Karpas-422 (cell line): Measurements from ENCODE around the gene NRROS. TPM values are rescaled to one million over a fixed set of nuclear protein-coding genes. Genes with fewer than 3 reads are reported as not detected.
A peak's percentile ranks its signal among the peaks of the same experiment; 100 is the strongest.

Source experiments
- DNase-seq: peaks from one replicate; pipeline ENCODE4 v3.0.0-alpha.2; 2015
- H2AFZ ChIP-seq: fragments of 200-600 bp; sonication (generic); 2 replicates; pipeline ENCODE4 v1.6.1; 2014; ENCODE audit warnings: antibody characterized with exemption, low read length, mixed read lengths
- H3K27ac ChIP-seq: fragments of 200-600 bp; sonication (generic); 2 replicates; pipeline ENCODE4 v1.5.1; 2014; ENCODE audit warnings: mild to moderate bottlenecking, low read length, moderate library complexity
- H3K27me3 ChIP-seq: fragments of 200-600 bp; sonication (generic); 2 replicates; pipeline ENCODE4 v1.6.1; 2014; ENCODE audit warnings: low read length, mixed read lengths
- H3K36me3 ChIP-seq: fragments of 200-600 bp; sonication (generic); 2 replicates; pipeline ENCODE4 v1.6.1; 2014; ENCODE audit warnings: low read length, mixed read lengths; ENCODE audit not compliant: insufficient read depth
- H3K4me1 ChIP-seq: fragments of 200-600 bp; sonication (generic); 2 replicates; pipeline ENCODE4 v1.6.1; 2014; ENCODE audit warnings: mild to moderate bottlenecking, low read length, mixed read lengths
- H3K4me2 ChIP-seq: fragments of 200-600 bp; sonication (generic); 2 replicates; pipeline ENCODE4 v1.6.1; 2014; ENCODE audit warnings: low read length, low read depth, mild to moderate bottlenecking; ENCODE audit not compliant: poor library complexity, severe bottlenecking
- H3K4me3 ChIP-seq: fragments of 200-600 bp; sonication (generic); 2 replicates; pipeline ENCODE4 v1.5.1; 2014; ENCODE audit warnings: mild to moderate bottlenecking, antibody characterized with exemption, low read length, mixed read lengths
- H3K79me2 ChIP-seq: fragments of 200-600 bp; sonication (generic); 2 replicates; pipeline ENCODE4 v1.6.1; 2014; ENCODE audit warnings: mild to moderate bottlenecking, low read length, mixed read lengths
- H3K9ac ChIP-seq: fragments of 200-600 bp; sonication (generic); 2 replicates; pipeline ENCODE4 v1.6.0; 2014; ENCODE audit warnings: low read length
- H3K9me2 ChIP-seq: fragments of 200-600 bp; sonication (generic), shearing (Covaris generic); replicated peaks from 2 replicates; pipeline ENCODE4 v1.6.0; 2014; ENCODE audit warnings: mild to moderate bottlenecking, low read length, moderate library complexity; ENCODE audit not compliant: insufficient read depth
- H3K9me3 ChIP-seq: fragments of 300-700, 200-600 bp; sonication (generic); 2 replicates; pipeline ENCODE4 v1.6.1; 2014; ENCODE audit warnings: low read length, mixed read lengths
- H4K20me1 ChIP-seq: fragments of 200-600 bp; sonication (generic); 2 replicates; pipeline ENCODE4 v1.6.1; 2014; ENCODE audit warnings: mild to moderate bottlenecking, antibody characterized with exemption, low read length, low read depth; ENCODE audit not compliant: insufficient read depth
- total RNA-seq: library from RNA; depleted of rRNA; stranded (reverse); fragments of >200 nt; shearing (Covaris generic); gene quantifications from 2 replicates; pipeline ENCODE4 v1.2.3, GENCODE V29; 2014; ENCODE audit warnings: low replicate concordance

NRROS gene
- total RNA-seq, 1 experiment from 2014 or later, result 0.52 TPM

- Histone ChIP-seq H3K36me3 (no peaks in the 10 kb centered on the region), H3K4me2 (no peak overlapping the region), H4K20me1 (no peaks in the 10 kb centered on the region), H3K27ac (no peak overlapping the region), H3K4me3 (no peak overlapping the region), H3K9ac (no peak overlapping the region), H3K27me3 (no peaks in the 10 kb centered on the region), H2AFZ (no peak overlapping the region), H3K4me1 (peaks cover 6% of the 10 kb centered on the region), H3K9me3 (no peaks in the 10 kb centered on the region), H3K9me2 (no peaks in the 10 kb centered on the region), H3K79me2 (no peaks in the 10 kb centered on the region)
- DNase-seq, result no peak
Observed at GRCh38 chr3:196667056-196667825, 27.7 kb downstream of the NRROS start.

GRCh38 chr3:196670339-196670738 is 30.8 kb downstream of the NRROS start:
- no peak overlapping the region for H3K27ac ChIP-seq

GRCh38 chr3:196673632-196674031 is 34.1 kb downstream of the NRROS start:
- Histone ChIP-seq H3K27ac (no peak overlapping the region), H3K9me2 (no peaks in the 10 kb centered on the region), H3K4me1 (peaks cover 6% of the 10 kb centered on the region), H3K4me2 (no peak overlapping the region), H3K36me3 (no peaks in the 10 kb centered on the region), H3K79me2 (no peaks in the 10 kb centered on the region), H2AFZ (no peak overlapping the region), H4K20me1 (no peaks in the 10 kb centered on the region), H3K4me3 (no peak overlapping the region), H3K27me3 (no peaks in the 10 kb centered on the region), H3K9me3 (no peaks in the 10 kb centered on the region), H3K9ac (no peak overlapping the region)
- no peak for DNase-seq

More at GRCh38 chr3:196670339-196670738, 30.8 kb downstream of the NRROS start:
- Histone ChIP-seq H3K4me3 (no peak overlapping the region), H3K4me2 (no peak overlapping the region), H3K27me3 (no peaks in the 10 kb centered on the region), H3K79me2 (no peaks in the 10 kb centered on the region), H3K9me2 (no peaks in the 10 kb centered on the region), H3K9ac (no peak overlapping the region), H2AFZ (no peak overlapping the region), H3K36me3 (no peaks in the 10 kb centered on the region), H3K9me3 (no peaks in the 10 kb centered on the region), H3K4me1 (peaks cover 6% of the 10 kb centered on the region), H4K20me1 (no peaks in the 10 kb centered on the region)
- DNase-seq, result no peak

GRCh38 chr3:196677353-196677752 is 37.9 kb downstream of the NRROS start:
- Histone ChIP-seq H4K20me1 (no peaks in the 10 kb centered on the region), H3K4me3 (no peak overlapping the region), H3K4me1 (no peaks in the 10 kb centered on the region), H3K79me2 (no peaks in the 10 kb centered on the region), H3K4me2 (no peak overlapping the region), H3K36me3 (no peaks in the 10 kb centered on the region), H2AFZ (no peak overlapping the region), H3K27ac (no peak overlapping the region), H3K9me2 (no peaks in the 10 kb centered on the region), H3K27me3 (0 out of 2 replicates have a peak, but pooled peaks cover 3% of the 10 kb centered on the region), H3K9me3 (no peaks in the 10 kb centered on the region), H3K9ac (no peak overlapping the region)
- DNase-seq, result no peak

- no peak overlapping the region for H2AFZ ChIP-seq
- no peaks in the 10 kb centered on the region for H3K9me3 ChIP-seq
- H4K20me1 ChIP-seq, result no peaks in the 10 kb centered on the region
- no peaks in the 10 kb centered on the region for H3K79me2 ChIP-seq
- no peak overlapping the region for H3K4me3 ChIP-seq
- H3K27me3 ChIP-seq, result 0 out of 2 replicates have a peak, but pooled peaks cover 3% of the 10 kb centered on the region
- DNase-seq, result no peak
- H3K36me3 ChIP-seq, result no peaks in the 10 kb centered on the region
- H3K9ac ChIP-seq, result no peak overlapping the region
- no peak overlapping the region for H3K4me2 ChIP-seq
- H3K9me2 ChIP-seq, result no peaks in the 10 kb centered on the region
- no peaks in the 10 kb centered on the region for H3K4me1 ChIP-seq
- H3K27ac ChIP-seq, result no peak overlapping the region
Observed at GRCh38 chr3:196677931-196678330, 38.4 kb downstream of the NRROS start.

GRCh38 chr3:196684548-196685407 is 45.3 kb downstream of the NRROS start:
- Histone ChIP-seq H4K20me1 (no peaks in the 10 kb centered on the region), H3K9me3 (no peaks in the 10 kb centered on the region), H3K9ac (peak overlapping the region; percentile 17), H3K27ac (no peak overlapping the region), H3K4me2 (peak overlapping the region; percentile 61), H2AFZ (peak overlapping the region; percentile 71), H3K79me2 (no peaks in the 10 kb centered on the region), H3K4me3 (peak overlapping the region; percentile 31; the same call in 1 of the 2 replicates), H3K36me3 (no peaks in the 10 kb centered on the region), H3K4me1 (peaks cover 20% of the 10 kb centered on the region), H3K27me3 (0 out of 2 replicates have a peak, but pooled peaks cover 3% of the 10 kb centered on the region), H3K9me2 (no peaks in the 10 kb centered on the region)
- peak; percentile 87 for DNase-seq

GRCh38 chr3:196686436-196686835 is 46.9 kb downstream of the NRROS start:
- Histone ChIP-seq H3K4me2 (no peak overlapping the region), H3K4me3 (no peak overlapping the region), H3K9me3 (no peaks in the 10 kb centered on the region), H3K27me3 (no peaks in the 10 kb centered on the region), H2AFZ (no peak overlapping the region), H4K20me1 (no peaks in the 10 kb centered on the region), H3K4me1 (peaks cover 27% of the 10 kb centered on the region), H3K79me2 (no peaks in the 10 kb centered on the region), H3K27ac (no peak overlapping the region), H3K36me3 (no peaks in the 10 kb centered on the region), H3K9ac (0 out of 2 replicates have a peak overlapping the region, but pooled peaks have one; percentile 2), H3K9me2 (no peaks in the 10 kb centered on the region)
- no peak for DNase-seq

GRCh38 chr3:196688349-196688748 is 48.9 kb downstream of the NRROS start:
- Histone ChIP-seq H3K9me3 (no peaks in the 10 kb centered on the region), H3K36me3 (no peaks in the 10 kb centered on the region), H3K4me1 (peaks cover 27% of the 10 kb centered on the region), H3K4me3 (no peak overlapping the region), H4K20me1 (no peaks in the 10 kb centered on the region), H2AFZ (peak overlapping the region; percentile 6; the same call in 1 of the 2 replicates), H3K79me2 (no peaks in the 10 kb centered on the region), H3K27ac (no peak overlapping the region), H3K4me2 (no peak overlapping the region), H3K9ac (no peak overlapping the region), H3K27me3 (no peaks in the 10 kb centered on the region), H3K9me2 (no peaks in the 10 kb centered on the region)
- DNase-seq, result no peak
